GM21737 (cell line): Measurements from ENCODE around the gene ARFGAP1.

ENCODE experiments used
- ATAC-seq: cut with Tn5 transposase; IDR thresholded peaks from one replicate; pipeline ENCODE4 v1.9.1; 2021; ENCODE audit warnings: mild to moderate bottlenecking, moderate library complexity; ENCODE audit not compliant: unreplicated experiment

The ARFGAP1 gene

DNA sequence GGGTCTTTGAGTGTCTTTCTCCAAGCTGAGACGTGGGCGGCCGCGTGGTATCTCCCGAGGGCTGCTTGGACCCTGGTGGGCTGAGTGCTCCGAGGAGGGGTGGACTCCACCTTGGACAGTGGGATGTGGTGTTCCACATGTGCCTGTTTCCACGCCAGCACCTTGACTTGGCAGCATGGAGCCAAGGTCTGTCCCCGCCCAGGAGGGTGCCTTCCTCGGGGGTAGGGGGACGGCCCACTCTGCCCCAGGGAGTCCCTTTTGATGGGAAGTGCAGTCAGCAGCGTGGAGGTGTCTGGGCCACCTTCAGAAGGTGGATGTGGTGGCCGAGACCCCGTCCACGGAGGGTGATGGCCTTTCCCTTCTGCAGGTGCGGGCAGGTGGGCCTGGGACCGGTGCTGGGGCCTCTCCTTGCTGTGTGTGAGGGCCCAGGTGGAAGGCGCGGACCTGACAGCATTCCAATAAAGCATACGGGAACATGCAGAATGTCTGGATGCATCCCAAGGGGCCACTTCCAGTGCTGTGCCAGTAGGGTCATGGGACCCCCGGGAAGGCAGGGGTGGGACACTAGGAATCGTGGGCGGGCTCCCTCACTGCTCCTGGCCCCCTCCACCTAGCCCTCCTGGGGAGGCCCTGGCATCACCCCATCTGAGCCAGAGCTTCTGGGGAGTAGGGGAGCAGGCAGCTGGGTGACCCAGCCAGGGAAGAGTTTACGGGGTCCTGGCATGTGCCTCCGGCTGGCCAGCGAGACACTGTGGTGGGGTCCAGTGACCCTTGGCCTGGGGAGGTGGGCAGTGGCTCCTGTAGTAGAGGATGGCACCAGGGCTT is 16.9 kb downstream of the ARFGAP1 start:
- no peak for ATAC-seq

DNA sequence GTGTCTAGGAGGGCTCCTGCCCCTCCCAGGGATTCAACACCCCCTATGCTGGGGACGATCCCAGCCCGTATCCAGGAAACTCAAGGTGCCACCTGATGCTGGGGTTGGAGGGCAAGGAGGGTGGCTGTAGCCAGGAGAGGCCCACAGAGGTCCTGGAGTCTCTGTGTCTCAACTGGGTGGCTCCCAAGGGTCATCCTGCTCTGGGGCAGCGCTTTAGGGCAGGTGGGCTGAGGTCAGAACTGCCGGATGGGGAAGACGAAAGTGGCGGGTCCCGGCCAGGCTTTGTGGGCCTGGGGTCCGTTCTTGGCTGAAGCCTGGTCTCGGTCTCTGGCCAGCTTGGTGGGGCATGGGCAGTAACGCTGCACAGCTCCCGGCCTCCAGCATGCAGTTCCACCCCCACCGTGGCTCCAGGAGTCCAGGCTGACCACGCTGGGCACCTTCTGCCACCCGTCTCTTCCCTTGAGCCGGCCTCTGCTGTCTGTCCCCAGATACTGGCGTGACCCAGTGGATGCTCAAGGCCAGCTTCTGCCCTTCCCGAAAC is 17.6 kb downstream of the ARFGAP1 start:
- no peak for ATAC-seq

GRCh38 chr20:63290677-63291472 is 18.3 kb downstream of the ARFGAP1 start:
- ATAC-seq, result no peak

DNA sequence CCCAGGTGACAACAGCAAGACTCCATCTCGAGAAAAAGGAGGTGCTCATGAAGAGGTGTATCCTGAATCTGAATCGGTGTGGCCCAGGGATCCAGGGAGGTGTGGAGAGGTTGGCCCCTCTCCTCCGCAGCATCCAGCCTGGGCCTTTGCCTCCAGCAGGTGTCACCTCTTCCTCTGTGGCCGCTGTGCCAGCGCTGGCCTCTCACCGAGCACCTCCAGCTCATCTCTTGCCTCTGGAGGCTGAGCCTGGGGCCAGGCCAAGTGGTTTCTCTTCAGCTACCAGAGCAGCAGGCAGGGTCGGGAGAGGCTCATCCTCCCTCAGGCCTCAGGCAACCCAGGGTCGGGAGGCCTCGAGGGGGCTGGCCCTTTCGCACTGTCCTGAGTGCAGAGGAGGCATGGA is 19.2 kb downstream of the ARFGAP1 start:
- no peak for ATAC-seq

GRCh38 chr20:63292292-63292701 is 19.7 kb downstream of the ARFGAP1 start:
- ATAC-seq, result no peak

- no peak for ATAC-seq
Measured at GRCh38 chr20:63292904-63293303, 20.3 kb downstream of the ARFGAP1 start, which contains the start of gene COL20A1. COL20A1 (plus strand) TSS chr20:63293186; CDS start chr20:63295108, 1,922 bp downstream.

DNA sequence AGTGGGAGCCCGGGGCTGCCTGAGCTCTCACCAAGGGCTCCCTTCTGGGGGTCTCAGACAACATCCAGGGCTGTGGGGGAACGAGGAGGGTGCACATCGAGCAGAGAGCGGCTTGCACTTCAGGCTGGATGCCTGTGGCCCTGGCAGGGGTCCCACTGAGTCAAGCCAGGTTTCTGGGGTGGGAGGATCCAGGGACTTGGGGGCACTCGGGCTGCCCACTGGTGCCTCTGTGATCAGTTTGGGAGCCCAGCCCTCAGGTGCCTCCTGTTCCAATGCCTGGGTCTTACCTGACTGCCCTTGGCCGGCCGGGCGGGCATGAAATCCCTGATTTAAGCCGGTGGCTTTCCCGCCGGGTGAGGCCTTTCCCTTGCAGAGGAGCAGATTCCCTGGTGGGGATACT is 20.8 kb downstream of the ARFGAP1 start:
- no peak for ATAC-seq

DNA sequence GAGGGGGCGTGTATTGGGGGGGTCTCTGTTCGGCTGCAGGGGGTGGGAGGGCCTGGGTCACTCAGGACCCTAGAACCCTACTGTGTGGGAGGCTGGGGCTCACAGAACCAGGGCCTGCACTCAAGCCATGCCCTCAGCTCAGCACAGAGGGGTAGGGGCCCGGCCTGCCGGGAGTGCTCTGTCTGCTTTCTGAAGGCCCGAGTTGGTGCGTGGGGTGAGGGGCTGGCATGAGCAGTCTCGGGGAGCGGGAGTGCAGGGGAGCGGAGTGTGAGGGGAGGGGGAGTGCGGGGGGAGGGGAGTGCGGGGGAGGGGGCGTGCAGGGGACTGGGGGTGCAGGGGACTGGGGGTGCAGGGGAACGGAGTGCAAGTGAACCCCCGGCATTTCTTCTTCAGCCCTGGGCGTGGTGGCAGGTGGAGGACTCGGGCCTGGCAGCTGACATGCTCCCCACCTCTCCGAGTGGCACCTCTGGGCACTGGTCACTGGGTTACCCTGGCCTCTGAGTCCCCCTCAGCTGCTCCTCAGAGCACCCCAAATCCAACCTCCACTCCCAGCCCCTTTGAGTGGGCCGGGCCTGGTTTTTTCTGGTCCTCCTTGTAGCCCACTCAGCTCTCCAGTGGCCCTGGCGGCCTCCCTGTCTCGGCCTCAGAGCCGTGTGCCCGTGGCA is 21.4 kb downstream of the ARFGAP1 start:
- no peak for ATAC-seq

- no peak for ATAC-seq
Measured at GRCh38 chr20:63294536-63294900, 21.9 kb downstream of the ARFGAP1 start.

DNA sequence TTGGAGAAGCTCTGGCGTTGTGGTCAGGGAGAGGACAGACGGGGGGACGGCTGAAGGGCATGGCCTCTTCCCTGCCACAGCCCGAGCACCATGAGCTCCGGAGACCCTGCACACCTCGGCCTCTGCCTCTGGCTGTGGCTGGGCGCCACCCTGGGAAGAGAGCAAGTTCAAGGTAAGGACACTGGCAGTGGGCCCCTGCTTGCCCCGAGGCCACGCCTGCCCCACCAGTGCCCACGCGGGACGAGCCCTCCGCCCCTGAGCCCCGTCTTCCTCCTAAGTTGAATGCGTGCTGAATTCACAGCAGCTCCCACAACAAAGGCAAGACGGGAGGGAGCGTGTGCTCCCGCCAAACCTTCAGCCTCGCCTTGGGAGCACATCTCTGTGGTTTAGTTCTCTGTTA is 22.4 kb downstream of the ARFGAP1 start:
- no peak for ATAC-seq

GRCh38 chr20:63295422-63295821 is 22.8 kb downstream of the ARFGAP1 start:
- no peak for ATAC-seq

DNA sequence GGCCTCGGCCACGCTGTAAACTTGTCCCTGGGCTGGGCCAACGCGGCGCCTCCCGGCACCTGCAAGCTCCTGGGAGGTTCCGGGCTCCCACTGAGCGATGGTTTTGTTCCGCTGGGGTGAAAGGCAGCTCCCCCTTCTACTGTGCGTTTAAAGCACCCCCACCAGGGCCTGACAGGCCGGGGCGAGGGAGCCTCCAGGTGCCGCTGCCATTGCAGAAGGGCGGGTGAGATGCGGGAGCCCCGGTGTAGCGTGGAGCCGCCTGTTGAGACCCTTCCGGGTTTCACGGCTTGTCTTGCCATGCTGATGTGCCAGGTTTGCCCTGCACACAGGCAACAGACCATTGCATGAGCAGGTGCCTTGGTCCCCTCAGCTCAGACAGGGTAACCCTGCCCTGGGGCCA is 23.2 kb downstream of the ARFGAP1 start:
- no peak for ATAC-seq

- no peak for ATAC-seq
Measured at GRCh38 chr20:63296531-63297299, 24.1 kb downstream of the ARFGAP1 start.

DNA sequence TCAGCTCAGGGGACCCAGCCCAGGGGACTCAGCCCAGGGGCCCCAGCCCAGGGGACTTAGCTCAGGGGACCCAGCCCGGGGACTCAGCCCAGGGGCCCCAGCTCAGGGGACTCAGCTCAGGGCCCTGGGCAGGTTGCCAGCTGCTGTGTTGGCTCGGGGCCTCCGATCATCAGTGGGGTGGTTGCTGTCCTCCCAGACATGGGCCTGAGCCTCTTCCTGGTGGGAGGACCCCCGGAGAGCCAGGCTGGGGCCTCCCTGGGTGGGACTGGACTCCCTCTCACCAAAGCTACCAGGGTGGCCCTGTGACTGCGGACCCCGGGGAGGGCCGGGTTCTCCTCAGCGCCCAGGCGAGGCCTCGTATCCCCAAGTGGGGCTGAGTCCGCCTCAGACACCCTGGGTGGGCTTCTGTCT is 24.8 kb downstream of the ARFGAP1 start:
- no peak for ATAC-seq

GRCh38 chr20:63297796-63298572 is 25.4 kb downstream of the ARFGAP1 start:
- ATAC-seq, result no peak

DNA sequence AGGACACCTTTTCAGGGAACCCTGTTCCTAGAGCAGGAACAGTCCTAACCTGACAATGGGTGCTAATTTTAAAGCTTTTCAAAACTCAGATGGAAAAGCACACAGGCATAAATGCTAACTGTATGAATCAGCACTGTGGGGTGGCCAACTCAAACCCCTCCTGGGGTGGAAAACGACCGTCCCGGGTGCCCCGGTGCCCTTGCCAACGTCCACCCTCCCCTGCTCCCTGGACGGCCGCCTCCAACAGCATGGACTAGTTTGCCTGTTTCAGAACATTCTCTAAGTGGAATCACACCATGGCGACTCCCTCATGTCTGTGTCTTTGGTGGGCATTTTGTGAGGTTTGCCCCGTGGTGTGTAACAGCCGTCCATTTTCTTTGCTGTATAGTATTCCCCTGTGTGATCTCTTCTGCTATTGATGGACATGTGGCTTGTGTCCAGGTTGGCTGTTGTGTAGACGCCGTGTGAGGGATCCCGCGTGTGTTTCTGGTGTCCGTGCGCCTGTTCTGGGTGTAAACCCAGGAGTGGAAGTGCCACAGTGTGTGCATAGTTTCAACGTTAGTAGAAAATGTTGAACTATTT is 26.2 kb downstream of the ARFGAP1 start:
- ATAC-seq, result no peak

- no peak for ATAC-seq
Measured at GRCh38 chr20:63301671-63302070, 29.1 kb downstream of the ARFGAP1 start.

GRCh38 chr20:63303095-63303666 is 30.6 kb downstream of the ARFGAP1 start:
- ATAC-seq, result no peak

DNA sequence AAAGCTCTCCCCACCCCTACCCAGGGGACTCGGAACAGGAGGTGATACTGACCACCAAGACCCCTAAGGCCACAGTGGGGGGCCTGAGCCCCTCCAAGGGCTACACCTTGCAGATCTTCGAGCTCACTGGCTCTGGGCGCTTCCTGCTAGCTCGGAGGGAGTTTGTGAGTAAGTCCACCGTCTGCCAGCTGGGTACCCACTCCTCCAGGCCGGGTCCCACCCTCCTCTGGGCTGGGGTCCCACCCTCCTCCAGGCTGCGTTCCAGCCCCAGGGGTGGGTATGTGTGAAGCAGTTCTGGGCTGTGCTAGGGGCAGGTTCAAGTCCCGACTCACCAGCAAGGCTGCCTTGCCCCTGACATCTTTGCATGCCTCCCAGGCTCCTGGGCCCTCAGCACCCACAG is 32.8 kb downstream of the ARFGAP1 start:
- no peak for ATAC-seq
